Right lobe of liver (tissue), 4 donors: ENCODE data around the gene INPP5A.

Source experiments
- CTCF ChIP-seq, 4 donors: fragments of 200-600 bp in 3 of 4; fragments of 450-650 bp in 1 of 4; IDR thresholded peaks; one replicate each; pipeline versions ENCODE4 v1.5.1 to v1.8.0; 2016 to 2022; ENCODE audit warnings: antibody characterized with exemption in 4 of 4, mild to moderate bottlenecking in 2 of 4
- POLR2A ChIP-seq: fragments of 450-650 bp; IDR thresholded peaks from one replicate; pipeline ENCODE4 v1.6.1; 2017; ENCODE audit warnings: antibody characterized with exemption, mild to moderate bottlenecking
- donor health status: DM: no; HTN: no; CAD: no.
- donor health status: DM: no; HTN: no; CAD: no.
- donor health status: DM: no; HTN: yes; CAD: no.

- no peak for TF ChIP-seq CTCF (IDR thresholded peaks at IDR 0.05)
- TF ChIP-seq POLR2A = no peak
Measured at GRCh38 chr10:132777441-132777840, 239.9 kb downstream of the INPP5A start.
